Esophagus (tissue), 2 donors: ENCODE results near the gene CORO7. TPM values are rescaled to one million over a fixed set of nuclear protein-coding genes. Genes with fewer than 3 reads are reported as not detected.

Experiments used
- H3K27ac ChIP-seq, 2 donors: one replicate each; pipeline ENCODE4 v1.5.1; 2013; ENCODE audit warnings: low read depth in 2 of 2, mild to moderate bottlenecking in 2 of 2, inconsistent platforms in 1 of 2, low read length in 1 of 2, moderate library complexity in 1 of 2
- H3K27me3 ChIP-seq, 2 donors: one replicate each; pipeline ENCODE4 v1.6.1; 2013; ENCODE audit warnings: low read length in 2 of 2, control low read depth in 1 of 2, mild to moderate bottlenecking in 1 of 2; ENCODE audit not compliant: insufficient read depth in 2 of 2, control insufficient read depth in 1 of 2
- H3K36me3 ChIP-seq, 2 donors: one replicate each; pipeline ENCODE4 v1.6.1; 2013; ENCODE audit warnings: low read length in 1 of 2; ENCODE audit not compliant: control insufficient read depth in 2 of 2, insufficient read depth in 2 of 2
- H3K4me1 ChIP-seq, 2 donors: one replicate each; pipeline ENCODE4 v1.6.1; 2013; ENCODE audit warnings: low read length in 1 of 2; ENCODE audit not compliant: control insufficient read depth in 2 of 2, insufficient read depth in 2 of 2
- H3K4me3 ChIP-seq, 2 donors: one replicate each; pipeline ENCODE4 v1.5.1; 2013; ENCODE audit warnings: low read length in 2 of 2, mild to moderate bottlenecking in 2 of 2, low read depth in 1 of 2, moderate library complexity in 1 of 2
- H3K9me3 ChIP-seq, 2 donors: one replicate each; pipeline ENCODE4 v1.6.1; 2013; ENCODE audit warnings: mild to moderate bottlenecking in 2 of 2, low read depth in 1 of 2, low read length in 1 of 2, moderate library complexity in 1 of 2; ENCODE audit not compliant: control insufficient read depth in 2 of 2, insufficient read depth in 1 of 2
- WGBS, 2 donors: extraction: QIAGEN DNeasy Blood & Tissue Kit; methylation state at CpG; one replicate each; pipeline ENCODE4 v1.1.7; 2013; 5-methylcytosine and 5-hydroxymethylcytosine counted together
- polyA plus RNA-seq, 2 donors: library from polyadenylated mRNA; stranded (reverse); fragments of 200-250 nt; gene quantifications; one replicate each; pipeline ENCODE4 v1.2.3, GENCODE V29; 2013
- donor health status: healthy with polysubstance abuse.
- donor health status: Bipolar disorder and iron deficiency.

Gene CORO7
- polyA plus RNA-seq, 2 donors, result 11.6 to 12.8 TPM

DNA sequence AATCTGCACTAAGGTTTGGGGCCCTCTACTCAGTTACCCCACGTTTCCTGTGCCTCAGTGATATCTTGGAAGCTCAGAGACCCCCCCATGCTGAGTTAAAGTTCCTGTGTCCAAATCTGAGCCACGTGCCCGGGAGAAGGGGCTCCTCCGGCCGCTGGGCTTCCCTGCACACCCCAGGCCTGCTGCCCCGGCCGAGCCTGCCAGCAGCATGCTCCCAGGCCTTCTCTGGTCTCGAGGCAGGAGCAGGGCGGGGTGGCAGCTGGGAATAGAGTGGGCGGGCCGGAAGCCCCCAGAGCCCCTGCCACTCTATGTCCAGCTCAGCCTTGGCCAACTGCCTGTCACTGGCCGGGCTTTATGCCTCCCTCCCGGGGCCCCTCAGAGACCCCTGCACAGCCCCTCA is 50.4 kb downstream of the CORO7 start:
- Histone ChIP-seq H3K27ac (no peak overlapping the region), H3K4me3 (no peak overlapping the region), H3K9me3 (no peaks in the 10 kb centered on the region), H3K36me3 (peaks cover 0 to 28% of the 10 kb centered on the region in 2 donors), H3K27me3 (no peaks in the 10 kb centered on the region), H3K4me1 (peaks cover 7 to 29% of the 10 kb centered on the region in 2 donors)
- WGBS, 2 donors, result 95% methylated on average over 12 to 13 of the region's 13 CpGs

DNA sequence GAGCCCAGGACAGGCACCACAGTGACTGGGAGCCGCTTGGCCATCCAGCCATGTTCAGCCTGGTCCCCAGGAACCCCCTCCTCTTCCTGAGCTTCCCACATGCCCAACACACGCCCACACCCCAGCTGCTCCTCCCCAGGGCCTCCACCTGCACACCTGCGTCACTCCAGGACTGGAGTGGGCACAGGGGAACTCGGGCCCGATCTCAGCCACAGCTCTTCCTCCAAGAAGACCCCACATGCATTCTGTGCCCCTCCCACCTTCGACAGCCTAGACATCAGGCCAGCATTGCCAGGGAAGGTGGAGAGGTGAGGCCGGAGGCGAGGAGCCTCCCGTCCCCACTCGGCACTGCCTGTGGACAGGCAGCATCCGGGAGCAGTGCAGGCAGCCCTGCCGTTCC is 50.8 kb downstream of the CORO7 start:
- H3K27me3 ChIP-seq, result no peaks in the 10 kb centered on the region
- H3K27ac ChIP-seq, result no peak overlapping the region
- H3K9me3 ChIP-seq, result no peaks in the 10 kb centered on the region
- 94 to 95% methylated on average over 12 of the region's 12 CpGs for WGBS, 2 donors
- peaks cover 10 to 29% of the 10 kb centered on the region in 2 donors for H3K4me1 ChIP-seq
- H3K36me3 ChIP-seq, result peaks cover 0 to 31% of the 10 kb centered on the region in 2 donors
- no peak overlapping the region for H3K4me3 ChIP-seq

DNA sequence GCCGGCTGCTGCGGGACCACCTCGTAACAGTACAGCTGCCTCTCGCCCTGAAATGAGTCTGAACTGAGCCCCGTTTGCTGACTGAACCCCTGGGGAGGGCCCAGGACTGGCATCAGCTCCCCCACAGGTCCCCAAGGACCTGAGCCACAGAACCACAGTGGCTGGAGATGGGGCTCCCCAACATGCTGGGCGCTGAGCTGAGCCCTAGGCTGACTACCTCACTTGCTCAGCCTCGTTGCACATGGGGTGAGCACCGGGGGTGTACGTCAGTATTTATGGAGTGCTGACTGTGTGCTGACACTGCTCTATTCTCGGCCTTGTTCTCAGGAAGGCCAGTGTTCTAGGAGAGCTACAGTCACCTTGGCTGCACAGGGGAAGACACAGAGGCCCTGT is 51.4 kb downstream of the CORO7 start:
- Histone ChIP-seq H3K4me3 (no peak overlapping the region), H3K27ac (no peak overlapping the region), H3K9me3 (no peaks in the 10 kb centered on the region), H3K27me3 (no peaks in the 10 kb centered on the region), H3K36me3 (peaks cover 0 to 37% of the 10 kb centered on the region in 2 donors), H3K4me1 (peaks cover 10 to 26% of the 10 kb centered on the region in 2 donors)
- WGBS, 2 donors, result 94% methylated on average over 10 of the region's 10 CpGs

DNA sequence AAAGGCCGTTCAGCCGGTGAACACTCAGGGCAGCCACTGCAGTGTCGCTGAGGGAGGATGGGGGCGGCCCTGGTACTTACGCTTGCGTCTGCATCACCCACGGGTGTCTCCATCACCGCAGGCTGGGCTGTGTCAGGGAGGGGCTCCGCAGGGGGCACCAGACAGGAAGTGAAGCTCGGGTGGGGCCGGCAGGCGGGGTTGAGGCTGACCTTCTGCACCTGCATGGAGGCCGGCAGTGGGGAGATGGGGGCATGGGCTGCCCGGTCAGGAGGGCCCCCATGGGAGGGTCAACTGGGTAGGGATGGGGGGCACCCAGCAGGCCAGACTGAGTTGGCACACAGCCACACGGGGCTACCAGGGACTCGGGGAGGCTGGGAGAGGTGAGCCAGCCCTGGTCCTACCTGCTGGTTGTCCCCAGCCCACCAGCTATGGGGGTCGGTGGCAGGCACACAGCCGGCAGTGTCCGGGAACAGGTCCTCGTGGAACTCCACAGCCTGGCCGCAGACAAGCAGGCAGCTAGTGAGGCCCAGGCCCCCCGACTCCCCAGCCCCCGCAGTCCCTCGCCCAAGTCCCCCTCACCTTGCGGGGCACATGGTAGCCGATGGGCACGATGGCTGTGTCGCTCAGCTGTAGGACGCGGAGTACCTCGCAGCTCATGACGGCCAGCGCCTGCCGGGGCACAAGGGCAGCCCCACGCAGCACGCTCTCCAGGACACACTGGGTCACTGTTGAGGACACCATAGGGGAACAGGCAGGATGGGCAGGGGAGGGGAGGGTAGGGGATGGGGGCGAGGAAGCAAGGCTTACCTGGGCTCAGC is 52.0 kb downstream of the CORO7 start:
- Histone ChIP-seq H3K4me3 (no peak overlapping the region), H3K36me3 (peaks cover 0 to 38% of the 10 kb centered on the region in 2 donors), H3K4me1 (peaks cover 9 to 26% of the 10 kb centered on the region in 2 donors), H3K27me3 (no peaks in the 10 kb centered on the region), H3K9me3 (no peaks in the 10 kb centered on the region), H3K27ac (no peak overlapping the region)
- 93% methylated on average over 35 to 37 of the region's 37 CpGs for WGBS, 2 donors

DNA sequence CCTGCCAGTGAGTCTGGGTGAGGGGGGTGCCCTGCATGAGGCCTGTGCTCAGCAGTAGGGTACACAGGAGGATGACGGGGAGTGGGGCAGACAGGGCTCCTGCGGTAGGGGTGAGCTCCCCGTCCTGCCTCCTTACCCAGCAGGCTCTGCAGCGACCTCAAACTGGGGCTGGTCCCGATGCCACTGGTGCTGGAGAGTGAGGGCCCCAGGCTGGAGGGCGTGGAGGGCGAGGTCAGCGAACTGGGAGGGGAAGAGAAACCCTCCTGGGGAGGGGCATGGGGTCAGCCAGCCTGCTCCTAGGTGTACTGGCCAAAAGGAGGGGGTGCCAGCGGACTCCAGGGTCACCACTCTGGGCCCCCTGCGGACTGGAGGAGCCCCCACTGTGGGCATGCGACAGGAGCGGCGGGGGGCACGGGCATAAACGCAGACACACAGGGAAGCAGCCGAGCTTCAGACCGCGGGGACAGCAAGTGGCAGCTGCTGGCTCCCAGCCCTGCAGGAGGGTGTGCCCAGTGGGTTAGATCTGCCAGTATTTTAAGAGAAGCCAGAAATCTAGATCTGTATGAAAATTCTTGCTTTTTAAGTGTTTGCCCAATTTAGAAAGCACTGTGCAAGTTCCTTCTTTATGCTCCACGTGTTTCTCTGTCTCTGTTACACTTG is 53.8 kb downstream of the CORO7 start:
- no peak overlapping the region for H3K4me3 ChIP-seq
- no peaks in the 10 kb centered on the region for H3K9me3 ChIP-seq
- peaks cover 0 to 42% of the 10 kb centered on the region in 2 donors for H3K36me3 ChIP-seq
- H3K4me1 ChIP-seq, result peaks cover 3 to 15% of the 10 kb centered on the region in 2 donors
- H3K27me3 ChIP-seq, result no peaks in the 10 kb centered on the region
- no peak overlapping the region for H3K27ac ChIP-seq
- 84 to 87% methylated on average over 19 of the region's 19 CpGs for WGBS, 2 donors

DNA sequence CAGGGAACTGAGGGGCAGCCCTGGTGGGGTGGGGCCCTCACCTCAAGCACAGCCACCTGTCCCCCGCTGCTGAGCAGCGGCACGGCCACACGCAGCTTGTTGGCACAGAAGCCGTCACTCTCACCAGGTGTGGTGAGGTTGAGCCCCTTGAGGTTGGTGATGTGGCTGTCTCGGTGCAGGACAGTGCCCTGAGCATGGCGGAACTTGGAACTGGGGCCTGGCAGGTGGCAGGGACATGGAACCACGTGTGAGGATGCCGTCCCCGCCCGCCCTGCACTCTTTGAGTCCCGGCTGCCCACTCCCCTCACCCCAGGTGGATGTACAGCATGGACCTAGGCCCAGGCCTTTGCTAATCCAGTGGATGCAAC is 54.5 kb downstream of the CORO7 start:
- WGBS, 2 donors, result 89 to 90% methylated on average over 12 of the region's 12 CpGs
- Histone ChIP-seq H3K36me3 (peaks cover 0 to 39% of the 10 kb centered on the region in 2 donors), H3K4me3 (no peak overlapping the region), H3K9me3 (no peaks in the 10 kb centered on the region), H3K27ac (no peak overlapping the region), H3K4me1 (peaks cover 3 to 8% of the 10 kb centered on the region in 2 donors), H3K27me3 (no peaks in the 10 kb centered on the region)

DNA sequence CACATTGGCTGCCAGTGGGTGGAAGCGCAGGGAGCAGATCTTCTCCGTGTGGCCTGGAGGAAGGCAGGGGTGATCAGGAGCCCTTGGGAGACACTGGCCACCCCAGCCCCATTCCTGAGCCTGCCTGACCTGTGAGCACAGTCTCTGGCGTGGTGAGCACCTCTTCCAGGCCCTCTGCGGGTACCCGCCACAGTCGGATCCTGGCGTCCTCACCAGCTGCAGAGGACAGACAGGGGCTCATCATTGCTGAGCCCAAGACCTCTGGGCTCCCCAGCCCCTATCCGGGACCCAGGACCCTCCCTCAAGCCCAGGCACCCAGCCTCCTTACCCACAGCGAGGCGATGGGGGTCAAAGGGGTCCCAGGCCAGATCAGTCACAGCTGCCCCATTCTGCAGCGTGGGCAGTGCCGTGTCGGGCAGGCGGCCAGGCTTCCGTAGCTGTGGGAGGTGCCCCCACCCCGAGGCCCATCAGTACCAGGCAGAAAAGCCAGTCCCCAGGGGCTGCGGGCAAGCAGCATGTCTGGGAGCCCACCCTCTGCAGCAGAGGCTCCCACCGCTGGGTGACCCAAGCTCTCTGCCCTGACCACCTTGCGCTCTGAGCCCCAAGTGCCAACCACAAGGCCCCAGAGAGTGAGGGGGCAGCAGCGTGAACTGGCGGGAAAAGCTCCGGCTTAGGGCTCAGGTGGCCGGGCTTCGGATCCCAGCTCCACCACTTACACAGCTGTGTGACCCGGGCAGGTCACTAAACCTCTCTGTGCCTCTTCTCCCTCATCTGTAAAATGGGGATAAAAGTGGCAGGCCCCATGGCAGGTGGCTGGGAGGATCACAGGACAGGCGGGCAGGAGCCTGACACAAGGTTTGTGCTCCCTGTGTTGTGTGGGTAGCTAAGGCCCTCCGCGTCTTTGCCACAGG is 55.1 kb downstream of the CORO7 start:
- H3K9me3 ChIP-seq, result no peaks in the 10 kb centered on the region
- peaks cover 0 to 39% of the 10 kb centered on the region in 2 donors for H3K36me3 ChIP-seq
- no peak overlapping the region for H3K27ac ChIP-seq
- no peaks in the 10 kb centered on the region for H3K27me3 ChIP-seq
- no peak overlapping the region for H3K4me3 ChIP-seq
- 96 to 97% methylated on average over 27 to 28 of the region's 28 CpGs for WGBS, 2 donors
- peaks cover 3 to 6% of the 10 kb centered on the region in 2 donors for H3K4me1 ChIP-seq

DNA sequence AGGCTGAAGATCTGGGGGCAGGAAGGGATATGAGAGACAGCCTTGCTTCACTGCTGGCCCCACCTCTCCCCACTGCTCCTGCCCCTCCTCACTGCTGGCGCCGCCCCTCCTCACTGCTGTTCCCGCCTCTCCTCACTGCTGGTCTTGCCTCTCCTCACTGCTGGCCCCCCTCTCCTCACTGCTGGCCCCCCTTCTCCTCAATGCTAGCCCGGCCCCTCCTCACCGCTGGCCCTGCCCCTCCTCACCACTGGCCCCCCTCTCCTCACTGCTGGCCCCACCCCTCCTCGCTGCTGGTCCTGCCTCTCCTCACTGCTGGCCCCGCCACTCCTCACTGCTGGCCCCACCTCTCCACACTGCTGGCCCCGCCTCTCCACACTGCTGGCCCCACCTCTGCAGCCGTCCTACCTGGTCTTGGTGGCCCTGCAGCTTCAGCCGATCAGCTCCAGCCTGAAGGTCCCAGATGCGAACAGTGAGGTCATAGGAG is 55.8 kb downstream of the CORO7 start:
- Histone ChIP-seq H3K4me3 (no peak overlapping the region), H3K4me1 (peaks cover 3 to 6% of the 10 kb centered on the region in 2 donors), H3K36me3 (peaks cover 0 to 36% of the 10 kb centered on the region in 2 donors), H3K9me3 (no peaks in the 10 kb centered on the region), H3K27me3 (no peaks in the 10 kb centered on the region), H3K27ac (no peak overlapping the region)
- 85 to 89% methylated on average over 7 to 11 of the region's 11 CpGs for whole genome bisulfite sequencing, 2 donors

DNA sequence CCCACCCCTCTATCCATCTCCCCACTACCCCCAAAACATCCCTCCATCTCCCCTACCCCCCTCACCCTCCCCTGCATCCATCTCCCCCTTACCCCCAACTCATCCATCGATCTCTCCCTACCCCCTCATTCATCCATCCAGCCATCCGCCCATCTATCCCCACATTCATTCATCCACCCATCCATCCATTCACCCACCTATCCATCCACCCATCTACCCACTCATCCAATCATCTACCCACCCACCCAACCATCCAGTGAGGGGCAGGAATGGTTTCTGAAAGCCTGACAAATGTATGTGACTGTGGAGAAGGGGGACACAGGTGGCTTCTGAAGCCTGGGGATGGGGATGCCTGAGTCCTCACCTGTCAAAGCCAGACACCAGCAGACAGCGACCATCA is 56.5 kb downstream of the CORO7 start:
- no peaks in the 10 kb centered on the region for H3K27me3 ChIP-seq
- WGBS, 2 donors, result 96% methylated on average over 3 of the region's 3 CpGs
- no peak overlapping the region for H3K27ac ChIP-seq
- peaks cover 3 to 6% of the 10 kb centered on the region in 2 donors for H3K4me1 ChIP-seq
- peaks cover 0 to 34% of the 10 kb centered on the region in 2 donors for H3K36me3 ChIP-seq
- no peak overlapping the region for H3K4me3 ChIP-seq
- no peaks in the 10 kb centered on the region for H3K9me3 ChIP-seq
